ENCODE measurements around the gene CAP1.

CAP1 gene

DNA sequence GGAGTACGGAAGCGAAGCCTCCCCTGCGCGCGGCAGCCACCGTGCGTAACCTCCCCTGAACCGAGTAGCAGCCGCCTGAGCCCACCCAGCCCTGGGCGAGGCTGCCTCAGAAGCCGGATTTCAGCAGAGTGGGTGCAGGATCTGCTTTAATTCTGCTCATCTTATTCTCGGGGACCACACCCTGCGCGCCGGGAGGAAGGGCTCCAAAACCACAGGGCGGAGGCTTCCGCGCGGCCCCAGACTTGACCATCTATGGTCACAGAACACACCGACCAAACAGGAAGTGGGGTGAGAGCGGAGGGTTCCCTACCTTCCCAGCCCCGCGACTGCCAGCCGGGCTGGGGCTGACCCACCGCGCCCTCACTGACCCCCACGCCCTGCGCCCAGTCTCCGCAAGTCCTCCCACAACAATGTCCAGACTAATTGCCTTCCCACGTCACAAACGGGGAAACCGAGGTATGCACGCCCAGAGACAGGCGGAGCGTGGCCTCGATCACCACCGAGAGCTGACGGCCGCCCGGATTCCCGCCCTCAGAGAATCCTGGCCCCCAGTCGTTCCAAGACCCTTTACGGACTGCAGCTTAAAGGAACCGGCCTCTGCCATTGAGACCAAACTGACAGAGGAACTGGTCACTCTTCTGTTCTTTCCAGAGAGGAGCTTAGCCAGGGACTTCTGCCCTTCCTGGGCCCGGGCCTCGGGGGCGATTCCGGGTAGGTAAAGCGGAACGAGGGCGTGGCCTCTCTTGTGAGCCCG is 595 bp upstream of the CAP1 start:
- peak overlapping the region; percentile 67 for H3K4me3 ChIP-seq (ENCODE audit: low read depth, low read length)
- DNase-seq (ENCODE audit: low read depth) = peak; percentile 97
- TF ChIP-seq, protein P1, sequence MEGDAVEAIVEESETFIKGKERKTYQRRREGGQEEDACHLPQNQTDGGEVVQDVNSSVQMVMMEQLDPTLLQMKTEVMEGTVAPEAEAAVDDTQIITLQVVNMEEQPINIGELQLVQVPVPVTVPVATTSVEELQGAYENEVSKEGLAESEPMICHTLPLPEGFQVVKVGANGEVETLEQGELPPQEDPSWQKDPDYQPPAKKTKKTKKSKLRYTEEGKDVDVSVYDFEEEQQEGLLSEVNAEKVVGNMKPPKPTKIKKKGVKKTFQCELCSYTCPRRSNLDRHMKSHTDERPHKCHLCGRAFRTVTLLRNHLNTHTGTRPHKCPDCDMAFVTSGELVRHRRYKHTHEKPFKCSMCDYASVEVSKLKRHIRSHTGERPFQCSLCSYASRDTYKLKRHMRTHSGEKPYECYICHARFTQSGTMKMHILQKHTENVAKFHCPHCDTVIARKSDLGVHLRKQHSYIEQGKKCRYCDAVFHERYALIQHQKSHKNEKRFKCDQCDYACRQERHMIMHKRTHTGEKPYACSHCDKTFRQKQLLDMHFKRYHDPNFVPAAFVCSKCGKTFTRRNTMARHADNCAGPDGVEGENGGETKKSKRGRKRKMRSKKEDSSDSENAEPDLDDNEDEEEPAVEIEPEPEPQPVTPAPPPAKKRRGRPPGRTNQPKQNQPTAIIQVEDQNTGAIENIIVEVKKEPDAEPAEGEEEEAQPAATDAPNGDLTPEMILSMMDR (IDR thresholded peaks at IDR 0.05; ENCODE audit: insufficient read depth, low read depth, low read length, missing control alignments) = no peak

DNA sequence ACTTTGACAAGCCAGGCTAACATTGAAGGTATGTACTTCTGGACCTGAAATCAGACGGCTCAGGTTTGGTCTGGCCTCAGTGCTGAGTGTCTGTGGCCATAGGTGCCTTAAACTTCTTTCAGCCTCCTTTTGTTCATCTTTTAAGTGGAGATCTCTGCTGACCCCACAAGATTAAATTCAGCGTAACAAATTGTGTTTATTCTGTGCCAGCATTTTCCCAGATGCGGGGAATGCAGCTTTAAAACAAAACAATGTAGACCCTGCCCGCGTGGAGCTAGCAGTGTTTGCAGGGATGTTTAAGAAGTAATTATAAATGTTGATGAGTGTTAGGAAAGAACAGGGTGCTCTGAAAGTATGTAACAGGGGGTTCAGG is 923 bp downstream of the CAP1 start:
- H3K4me3 ChIP-seq (ENCODE audit: low read depth, low read length) = peak overlapping the region; percentile 84
- TF ChIP-seq, protein P1 (IDR thresholded peaks at IDR 0.05; ENCODE audit: insufficient read depth, low read depth, low read length, missing control alignments) = no peak
- DNase-seq (ENCODE audit: low read depth) = no peak

DNA sequence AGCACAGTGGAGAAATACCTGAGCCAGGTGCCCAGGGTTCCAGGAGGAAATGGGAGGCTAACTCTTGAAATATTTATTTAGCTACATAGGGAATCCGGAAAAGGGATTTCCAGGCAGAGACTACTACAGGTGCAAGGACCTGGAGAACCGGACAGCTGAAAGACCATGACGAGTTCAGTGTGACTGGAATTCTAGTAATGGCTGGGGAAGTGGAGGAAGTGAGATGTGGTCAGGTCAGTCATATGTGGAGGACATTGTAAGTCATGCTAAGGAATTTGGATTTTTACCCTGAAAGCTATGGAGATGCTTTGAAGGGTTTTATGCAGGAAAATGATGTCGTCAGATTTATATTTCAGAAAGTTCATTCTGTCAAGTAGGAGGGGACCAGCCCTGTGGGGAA is 1.8 kb downstream of the CAP1 start:
- peak overlapping the region; percentile 84 for H3K4me3 ChIP-seq (ENCODE audit: low read depth, low read length)

DNA sequence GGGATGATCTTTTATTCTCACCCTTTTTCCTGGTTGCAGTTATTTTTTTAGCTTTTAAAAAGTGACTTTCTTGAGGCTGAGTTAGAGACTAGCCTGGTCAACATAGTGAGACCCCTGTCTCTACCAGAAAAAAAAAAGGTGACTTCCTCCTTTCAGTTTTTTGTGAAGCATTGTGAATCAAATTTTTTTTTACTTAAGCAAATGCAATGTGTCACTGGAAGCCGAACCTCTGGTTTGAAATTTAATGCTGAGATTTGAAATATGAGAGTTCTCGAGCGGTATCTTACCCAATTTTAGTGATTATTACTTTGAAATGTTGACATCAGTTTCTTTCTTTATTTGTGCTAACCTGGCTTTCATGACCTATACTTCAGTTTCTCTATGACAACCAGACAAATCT is 3.6 kb downstream of the CAP1 start:
- no peak overlapping the region; the same call in 1 of the 2 replicates for H3K4me3 ChIP-seq (ENCODE audit: low read depth, low read length)
- DNase-seq (ENCODE audit: low read depth) = no peak

More for the DNA sequence above, 1.8 kb downstream of the CAP1 start:
- no peak for DNase-seq (ENCODE audit: low read depth)
- TF ChIP-seq, protein P1 (IDR thresholded peaks at IDR 0.05; ENCODE audit: insufficient read depth, low read depth, low read length, missing control alignments) = no peak

DNA sequence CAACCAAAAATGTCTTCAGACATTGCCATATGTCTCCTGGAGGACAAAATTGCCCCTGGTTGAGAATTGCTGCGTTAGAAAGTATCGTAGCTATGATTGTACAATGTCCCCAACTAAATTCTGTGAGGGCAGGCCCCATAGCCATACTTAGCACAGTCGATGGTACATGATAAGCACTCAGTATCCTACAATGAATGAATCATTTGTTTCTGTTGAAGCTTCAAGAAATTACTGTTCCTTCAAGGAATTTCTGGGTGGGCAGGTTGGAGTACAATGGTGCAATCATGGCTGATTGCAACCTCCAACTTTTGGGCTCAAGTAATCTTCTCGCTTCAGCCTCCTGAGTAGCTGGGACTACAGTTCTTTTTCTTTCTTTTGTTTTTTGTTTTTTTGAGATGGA is 4.7 kb downstream of the CAP1 start:
- DNase-seq (ENCODE audit: low read depth) = no peak
- H3K4me3 ChIP-seq (ENCODE audit: low read depth, low read length) = no peak overlapping the region
- TF ChIP-seq, protein P1 (IDR thresholded peaks at IDR 0.05; ENCODE audit: insufficient read depth, low read depth, low read length, missing control alignments) = no peak

More for the DNA sequence above, 3.6 kb downstream of the CAP1 start:
- TF ChIP-seq, protein P1 (IDR thresholded peaks at IDR 0.05; ENCODE audit: insufficient read depth, low read depth, low read length, missing control alignments) = no peak

DNA sequence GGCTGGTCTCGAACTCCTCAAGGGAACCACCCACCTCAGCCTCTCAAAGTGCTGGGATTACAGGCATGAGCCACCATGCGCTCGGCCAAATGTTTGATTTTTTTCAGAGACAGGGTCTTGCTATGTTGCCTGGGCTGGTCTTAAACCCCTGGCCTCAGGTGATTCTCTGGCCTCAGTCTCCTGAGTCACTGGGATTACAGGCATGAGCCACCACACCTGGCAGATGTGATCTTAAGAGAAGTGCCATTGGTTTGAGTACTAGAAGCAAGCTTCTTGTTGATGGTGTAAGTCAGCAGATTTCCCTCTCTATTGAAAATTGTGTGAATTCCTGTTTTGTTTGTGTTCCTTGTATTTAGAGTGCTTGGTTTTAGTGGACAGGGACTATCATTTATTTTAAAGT is 5.2 kb downstream of the CAP1 start:
- TF ChIP-seq, protein P1 (IDR thresholded peaks at IDR 0.05; ENCODE audit: insufficient read depth, low read depth, low read length, missing control alignments) = no peak
- no peak overlapping the region for H3K4me3 ChIP-seq (ENCODE audit: low read depth, low read length)
- no peak for DNase-seq (ENCODE audit: low read depth)

DNA sequence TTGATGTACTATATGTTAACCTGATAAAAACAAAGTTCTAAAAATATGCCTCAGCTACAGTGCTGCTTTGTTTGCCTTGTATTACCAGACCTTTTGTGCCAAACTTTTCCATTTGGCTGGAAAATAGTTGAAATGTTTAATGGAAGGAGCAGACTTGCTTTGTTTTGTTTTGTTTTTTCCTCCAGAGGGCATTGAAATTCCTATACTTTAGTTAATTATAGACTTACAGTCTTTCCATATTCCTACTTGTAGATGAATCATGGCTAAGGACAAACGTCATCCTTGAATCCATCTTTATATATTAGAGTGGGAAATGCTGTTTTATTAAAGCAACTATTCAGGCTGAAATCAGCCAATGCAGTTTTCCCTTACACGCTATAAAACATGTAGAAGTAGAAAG is 6.7 kb downstream of the CAP1 start:
- DNase-seq (ENCODE audit: low read depth) = no peak
- H3K4me3 ChIP-seq (ENCODE audit: low read depth, low read length) = no peak overlapping the region
- TF ChIP-seq, protein P1 (IDR thresholded peaks at IDR 0.05; ENCODE audit: insufficient read depth, low read depth, low read length, missing control alignments) = no peak
